Amniotic epithelial cell (primary cell): ENCODE data around the gene PIBF1.
"Not testable (repeated sequence)": the region's sequence is repeated elsewhere in the genome, so short reads cannot be mapped to it uniquely, and the experiment has no call there.

Experiments used
- DNase-seq: peaks from one replicate; pipeline ENCODE4 v3.0.0-alpha.2; 2010; ENCODE audit warnings: low read depth

PIBF1 gene, protein sequence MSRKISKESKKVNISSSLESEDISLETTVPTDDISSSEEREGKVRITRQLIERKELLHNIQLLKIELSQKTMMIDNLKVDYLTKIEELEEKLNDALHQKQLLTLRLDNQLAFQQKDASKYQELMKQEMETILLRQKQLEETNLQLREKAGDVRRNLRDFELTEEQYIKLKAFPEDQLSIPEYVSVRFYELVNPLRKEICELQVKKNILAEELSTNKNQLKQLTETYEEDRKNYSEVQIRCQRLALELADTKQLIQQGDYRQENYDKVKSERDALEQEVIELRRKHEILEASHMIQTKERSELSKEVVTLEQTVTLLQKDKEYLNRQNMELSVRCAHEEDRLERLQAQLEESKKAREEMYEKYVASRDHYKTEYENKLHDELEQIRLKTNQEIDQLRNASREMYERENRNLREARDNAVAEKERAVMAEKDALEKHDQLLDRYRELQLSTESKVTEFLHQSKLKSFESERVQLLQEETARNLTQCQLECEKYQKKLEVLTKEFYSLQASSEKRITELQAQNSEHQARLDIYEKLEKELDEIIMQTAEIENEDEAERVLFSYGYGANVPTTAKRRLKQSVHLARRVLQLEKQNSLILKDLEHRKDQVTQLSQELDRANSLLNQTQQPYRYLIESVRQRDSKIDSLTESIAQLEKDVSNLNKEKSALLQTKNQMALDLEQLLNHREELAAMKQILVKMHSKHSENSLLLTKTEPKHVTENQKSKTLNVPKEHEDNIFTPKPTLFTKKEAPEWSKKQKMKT

DNA sequence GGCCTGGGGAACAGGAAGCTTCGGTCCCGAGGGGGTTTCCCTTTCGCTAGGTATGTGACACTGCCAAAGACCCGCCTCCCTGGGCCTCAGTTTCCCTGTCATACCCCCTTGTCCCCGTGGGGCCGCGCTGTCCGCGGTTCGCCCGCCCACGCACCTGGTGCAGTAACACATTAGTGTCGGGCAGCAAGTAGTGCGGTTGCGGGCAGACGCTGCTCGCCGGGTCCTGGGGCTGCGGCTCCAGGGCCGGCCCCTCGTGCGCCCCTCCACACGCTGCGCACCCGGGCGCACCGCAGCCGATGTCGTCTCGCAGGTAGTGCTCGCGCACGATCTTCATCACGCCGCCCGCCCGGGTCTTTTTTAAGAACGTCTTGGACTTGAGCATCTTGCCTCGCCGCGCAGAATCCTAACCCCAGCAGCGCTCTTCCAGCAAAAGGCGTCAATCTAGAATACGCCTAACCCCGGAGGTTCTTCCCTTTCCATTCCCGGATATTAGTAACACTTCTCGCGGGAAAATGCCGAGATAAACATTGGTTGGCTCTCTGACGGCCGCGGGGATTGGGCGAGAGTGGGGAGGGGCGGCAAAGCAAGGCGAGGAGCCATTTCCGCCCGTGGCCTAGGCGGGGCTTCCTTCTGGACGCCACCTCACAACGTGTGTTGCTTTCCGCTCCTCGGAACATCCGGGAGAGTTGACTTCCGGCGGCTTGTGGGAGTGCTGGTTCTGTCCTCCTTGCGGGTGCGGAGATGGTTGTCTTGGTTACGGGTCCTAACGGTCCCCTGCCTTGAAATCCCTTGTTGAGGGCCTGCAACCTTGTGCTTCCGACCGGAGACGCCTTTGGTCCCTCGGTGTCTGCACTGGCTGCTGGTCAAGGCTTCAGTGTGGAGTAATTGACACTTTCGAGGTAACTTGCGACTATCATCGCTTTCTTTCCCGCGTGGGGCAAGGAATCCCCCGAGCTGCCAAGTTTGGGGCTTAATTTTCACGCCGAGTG, at the start of gene PIBF1, which contains the start of gene DIS3:
PIBF1 (plus strand) TSS at position 683 of the 989 bp plus-strand sequence. CDS start 1,337 bp downstream, outside the sequence.
DIS3 (minus strand) TSS at position 450 of the 989 bp plus-strand sequence; CDS start at position 382, 68 bp downstream.
- peak; percentile 98 for DNase-seq

DNA sequence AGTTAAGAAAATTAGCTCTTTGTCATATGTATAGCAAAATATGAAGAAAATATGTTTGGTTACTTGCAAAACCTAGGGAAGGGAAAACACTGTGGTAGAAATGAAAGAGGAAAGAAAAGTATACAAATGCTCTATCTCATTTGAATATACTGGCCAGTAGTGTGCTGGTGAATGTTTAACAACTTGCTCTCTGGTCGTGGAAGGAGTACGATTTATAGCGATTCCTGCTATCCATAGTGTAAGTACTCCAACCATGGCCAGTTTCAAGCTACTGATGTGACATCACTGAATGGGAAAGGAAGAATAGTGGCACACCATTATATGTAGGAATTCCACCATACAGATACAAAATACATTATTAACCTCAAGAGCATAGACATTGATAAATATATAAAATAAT, 44.9 kb upstream of the PIBF1 start:
- no peak for DNase-seq

DNA sequence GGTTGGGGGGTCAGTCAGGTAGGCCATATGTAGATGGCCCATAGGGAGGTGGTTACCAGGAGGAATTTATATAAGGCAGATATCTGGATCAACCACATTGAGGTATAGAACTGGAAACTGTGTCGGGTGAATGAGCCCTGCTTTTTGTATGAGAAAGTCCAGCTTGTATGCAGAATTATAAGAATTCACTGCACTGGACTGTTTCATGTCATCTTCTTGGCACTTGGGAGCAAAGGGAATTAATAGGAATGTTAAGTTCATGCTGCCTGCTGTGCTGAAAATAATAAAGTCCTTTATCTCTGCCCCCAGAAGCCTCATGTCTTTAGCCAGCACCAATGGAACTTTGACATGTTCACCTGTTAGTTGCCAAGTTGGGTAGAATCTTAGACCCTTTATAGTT, 41.9 kb upstream of the PIBF1 start:
- no peak for DNase-seq

DNA sequence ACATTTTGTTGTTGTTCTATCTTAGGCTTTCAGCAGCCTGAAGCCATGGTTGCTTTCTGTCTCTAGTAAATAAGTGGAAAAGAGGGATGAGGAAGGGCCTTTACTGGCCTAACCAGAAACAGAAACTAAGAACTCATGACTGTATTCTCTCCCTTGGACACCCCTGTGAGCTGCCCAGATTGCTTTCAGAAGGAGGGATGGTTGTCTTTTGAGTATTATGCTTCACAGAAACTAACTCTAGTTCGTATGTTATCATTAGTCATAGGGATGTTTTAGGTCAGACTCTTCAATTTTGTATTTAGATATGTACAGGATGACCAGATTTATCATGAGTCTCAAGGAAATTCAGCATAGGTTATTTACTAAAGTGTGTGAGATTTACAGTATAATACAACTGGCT, 36.7 kb upstream of the PIBF1 start:
- DNase-seq: no peak

DNA sequence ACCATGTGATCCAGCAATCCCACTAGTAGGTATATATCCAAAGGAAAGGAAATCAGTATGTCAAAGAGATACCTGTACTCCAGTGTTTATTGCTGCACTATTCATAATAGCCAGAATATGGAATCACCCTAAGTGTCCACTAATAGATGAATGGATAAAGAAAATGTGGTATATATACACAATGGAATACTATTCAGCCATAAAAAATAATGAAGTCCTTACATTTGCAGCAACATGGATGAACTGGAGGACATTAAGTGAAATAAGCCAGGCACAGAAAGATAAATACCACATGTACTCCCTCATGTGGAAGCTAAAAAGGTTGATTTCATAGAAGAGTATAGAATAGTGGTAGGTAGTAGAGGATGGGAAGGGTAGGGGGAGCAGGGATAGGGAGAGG, 30.7 kb upstream of the PIBF1 start:
- no peak for DNase-seq

DNA sequence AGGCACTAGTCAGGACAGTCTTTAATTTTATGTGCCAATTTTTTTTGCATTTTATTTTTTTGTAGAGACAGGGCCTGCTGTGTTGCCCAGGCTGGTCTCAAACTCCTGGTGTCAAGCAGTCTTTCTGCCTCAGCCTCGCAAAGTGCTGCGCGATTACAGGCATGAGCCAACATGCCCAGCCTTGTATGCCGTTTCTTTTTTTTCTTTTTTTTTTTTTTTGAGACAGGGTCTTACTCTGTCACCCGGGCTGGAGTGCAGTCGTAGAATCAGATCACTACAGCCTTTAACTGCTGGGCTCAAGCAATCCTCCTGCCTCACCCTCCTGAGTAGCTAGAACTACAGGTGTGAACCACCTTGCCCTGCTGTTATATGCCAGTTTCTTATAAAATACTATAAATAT, 27.8 kb upstream of the PIBF1 start:
- DNase-seq: no peak

DNA sequence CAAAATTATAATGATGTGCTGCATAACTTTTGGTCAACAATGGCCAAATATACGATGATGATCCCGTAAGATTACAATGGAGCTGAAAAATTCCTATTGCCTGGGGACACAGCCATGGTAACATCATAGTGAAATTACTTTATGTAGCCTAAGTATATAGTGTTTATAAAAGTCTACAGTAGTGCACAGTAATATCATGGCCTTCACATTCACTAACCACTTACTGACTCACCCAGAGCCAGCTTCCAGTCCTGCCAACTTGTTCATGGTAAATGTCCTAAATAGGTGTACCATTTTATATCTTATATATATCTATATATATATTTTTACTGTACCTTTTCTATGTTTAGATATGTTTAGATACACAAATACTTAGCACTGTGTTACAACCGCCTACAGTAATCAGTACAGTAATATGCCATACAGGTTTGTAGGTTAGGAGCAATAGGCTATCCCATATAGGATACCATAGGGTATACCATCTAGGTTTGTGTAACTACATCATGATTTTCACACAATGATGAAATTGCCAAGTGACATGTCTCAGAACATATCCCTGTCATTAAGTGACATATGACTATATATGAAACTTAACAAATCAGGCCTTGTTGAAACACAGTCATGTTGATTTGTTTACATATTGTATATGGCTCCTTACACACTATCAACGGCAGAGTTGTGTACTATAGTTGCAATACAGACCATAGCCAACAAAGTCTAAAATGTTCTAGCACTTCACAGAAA, 24.0 kb upstream of the PIBF1 start:
- no peak for DNase-seq

DNA sequence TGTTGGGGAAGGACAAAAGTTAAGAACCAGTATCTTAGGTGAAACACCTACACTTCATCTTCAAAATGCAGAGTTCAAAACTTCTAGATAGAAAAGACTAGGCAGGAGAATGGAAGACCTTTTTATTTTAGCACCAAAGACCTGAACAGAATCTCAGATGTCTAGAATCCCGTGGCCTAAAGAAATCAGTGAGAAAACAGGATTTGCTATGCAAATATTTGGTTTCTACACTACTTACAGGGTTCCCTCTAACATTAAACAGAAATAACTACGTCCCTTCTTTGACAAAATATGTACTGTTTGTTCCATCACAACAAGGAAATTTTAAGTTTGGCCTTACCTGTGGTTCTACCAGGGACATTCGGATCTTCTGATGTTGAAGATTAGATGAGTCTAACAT, 21.7 kb upstream of the PIBF1 start:
- no peak for DNase-seq

DNA sequence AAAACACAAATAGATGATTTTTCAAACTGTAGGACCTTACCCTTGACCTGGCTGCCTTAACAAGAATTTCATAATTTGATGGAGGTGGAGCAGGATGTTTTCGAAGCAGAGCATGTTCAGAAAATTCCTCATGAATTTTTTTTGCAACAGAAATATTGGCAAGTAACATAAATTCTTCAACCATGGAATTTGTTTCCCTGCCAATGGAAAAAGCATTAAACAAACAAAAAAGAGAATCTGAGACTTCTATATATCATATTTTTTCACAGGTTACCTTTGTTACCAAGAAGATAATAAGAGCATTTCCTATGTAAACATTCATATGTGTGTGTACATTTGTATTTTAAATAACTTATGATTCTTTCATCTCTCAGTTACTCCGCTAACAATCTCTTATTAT, 18.5 kb upstream of the PIBF1 start:
- DNase-seq: no peak

DNA sequence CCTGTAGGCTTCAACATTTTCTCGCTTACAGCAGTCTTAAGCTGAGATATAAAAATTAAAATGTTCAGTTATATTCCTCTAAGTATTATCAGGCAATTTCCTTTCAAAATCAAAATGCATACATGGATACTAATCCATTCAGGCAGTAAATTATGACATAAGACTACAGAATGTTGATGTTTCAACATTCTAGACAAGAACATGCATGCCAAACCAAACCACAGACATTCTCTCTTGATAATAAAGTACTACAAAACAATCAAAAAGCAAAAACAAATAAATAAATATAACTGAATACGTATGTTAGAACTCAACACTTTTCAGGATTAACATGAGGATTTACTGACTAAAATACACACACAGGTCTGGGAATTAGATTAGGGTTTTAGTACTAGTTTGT, 7.9 kb upstream of the PIBF1 start:
- peak; percentile 91 for DNase-seq

DNA sequence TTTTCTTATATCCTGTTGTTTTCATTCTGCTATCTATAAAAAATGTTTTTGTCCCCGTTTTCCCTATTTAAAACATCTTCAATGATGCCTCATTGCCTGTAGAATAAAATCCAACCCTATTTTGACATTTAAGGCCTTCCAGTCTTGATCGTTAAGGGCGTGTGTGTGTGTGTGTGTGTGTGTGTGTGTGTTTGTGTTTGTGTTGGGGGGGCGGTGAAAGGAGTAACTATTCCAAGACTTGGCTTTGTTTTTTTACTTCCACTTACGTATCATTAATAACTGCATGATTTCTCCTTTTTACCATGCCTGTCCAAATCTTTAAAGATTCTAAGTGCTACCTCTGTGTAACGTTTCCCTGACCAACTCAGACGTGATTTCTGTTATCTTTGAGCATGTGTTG, 784 bp downstream of the PIBF1 start:
- DNase-seq: peak; percentile 26

DNA sequence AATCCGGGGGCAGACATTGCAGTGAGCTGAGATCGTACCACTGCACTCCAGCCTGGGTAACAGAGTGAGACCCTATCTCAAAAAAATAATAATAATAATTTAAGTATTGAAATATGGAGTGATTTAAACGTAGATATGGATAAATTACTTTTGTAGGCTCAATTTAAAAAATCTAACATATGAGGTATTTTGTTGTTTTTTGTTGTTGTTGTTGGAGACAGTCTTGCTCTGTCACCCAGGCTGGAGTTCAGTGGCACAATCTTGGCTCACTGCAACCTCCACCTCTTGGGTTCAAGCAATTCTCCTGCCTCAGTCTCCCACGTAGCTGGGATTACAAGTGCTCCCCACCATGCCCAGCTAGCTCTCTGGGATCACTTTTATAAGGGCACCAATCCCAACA, 2.7 kb downstream of the PIBF1 start:
- DNase-seq: not testable (repeated sequence)

DNA sequence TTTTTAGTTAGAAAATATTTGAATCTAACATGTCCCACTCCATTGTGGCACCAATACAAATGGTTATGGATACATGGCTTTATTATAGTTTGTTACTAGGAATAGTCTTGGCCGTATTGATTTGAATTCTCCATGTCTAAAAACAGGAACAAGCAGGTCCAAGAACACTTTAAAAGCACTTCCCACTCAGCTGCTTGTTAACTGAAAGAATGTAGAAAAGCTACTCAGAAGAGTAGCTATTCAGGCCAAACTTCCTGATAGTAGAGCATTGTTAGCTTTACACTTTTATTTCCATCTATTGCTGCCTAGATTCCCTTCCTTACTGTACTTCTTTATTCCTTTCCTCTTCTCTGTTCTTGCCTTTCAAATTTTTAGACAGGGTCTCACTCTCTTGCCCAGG, 6.9 kb downstream of the PIBF1 start:
- no peak for DNase-seq

DNA sequence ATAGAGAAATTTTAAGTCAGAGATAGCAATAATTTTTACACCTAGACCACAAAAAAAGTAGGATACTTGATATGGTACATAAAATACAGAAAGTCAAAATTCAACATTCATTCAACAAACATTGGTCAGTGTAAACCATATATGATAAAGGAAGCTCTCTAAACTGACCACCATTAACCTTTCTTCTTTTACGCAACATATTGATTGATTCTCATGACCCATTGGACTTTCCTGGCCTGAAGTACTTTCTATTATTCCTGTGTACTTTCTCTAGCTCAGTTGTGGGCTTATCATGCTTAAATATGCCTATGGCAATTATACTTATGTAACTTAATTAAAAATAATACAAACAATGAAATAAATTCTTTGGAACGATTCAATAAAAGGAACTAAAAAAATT, 10.7 kb downstream of the PIBF1 start:
- no peak for DNase-seq

DNA sequence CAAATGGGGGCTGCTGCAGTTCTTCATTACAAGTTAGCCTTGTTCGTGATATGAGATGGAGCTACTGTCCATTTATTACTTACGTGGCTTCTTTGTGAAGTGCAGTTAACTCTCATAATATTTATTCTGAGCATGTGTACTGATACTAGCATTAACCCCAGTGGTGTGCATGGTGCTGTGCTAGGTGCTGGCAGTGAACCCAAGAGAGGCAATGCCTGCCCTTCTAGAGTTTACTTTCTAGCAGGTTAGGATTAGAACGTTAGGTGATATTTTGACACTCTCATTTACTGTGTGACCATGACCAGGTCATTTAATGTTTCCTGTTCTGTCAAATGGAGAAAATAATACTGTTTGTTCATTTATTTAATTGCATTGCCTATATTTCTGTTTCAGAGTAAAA, 16.9 kb downstream of the PIBF1 start:
- no peak for DNase-seq

DNA sequence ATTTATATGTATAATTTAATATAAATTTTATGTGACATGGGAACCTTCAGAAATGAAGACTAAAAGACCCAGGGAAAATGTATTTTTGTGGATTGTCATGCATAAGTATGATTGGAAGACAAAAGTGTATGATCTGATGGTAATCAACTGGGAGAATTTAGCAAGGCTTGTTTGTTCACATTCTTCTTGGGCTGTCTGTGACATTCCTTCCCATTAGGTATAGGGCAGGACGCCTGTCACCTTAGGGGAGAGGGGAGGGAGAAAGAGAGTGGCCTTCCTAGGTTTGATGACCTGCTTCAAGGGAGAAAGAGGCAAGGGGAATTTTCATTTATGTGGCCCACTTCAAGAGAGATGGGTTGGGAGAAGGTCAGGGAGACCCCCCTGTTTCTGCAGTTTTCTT, 22.4 kb downstream of the PIBF1 start:
- no peak for DNase-seq

DNA sequence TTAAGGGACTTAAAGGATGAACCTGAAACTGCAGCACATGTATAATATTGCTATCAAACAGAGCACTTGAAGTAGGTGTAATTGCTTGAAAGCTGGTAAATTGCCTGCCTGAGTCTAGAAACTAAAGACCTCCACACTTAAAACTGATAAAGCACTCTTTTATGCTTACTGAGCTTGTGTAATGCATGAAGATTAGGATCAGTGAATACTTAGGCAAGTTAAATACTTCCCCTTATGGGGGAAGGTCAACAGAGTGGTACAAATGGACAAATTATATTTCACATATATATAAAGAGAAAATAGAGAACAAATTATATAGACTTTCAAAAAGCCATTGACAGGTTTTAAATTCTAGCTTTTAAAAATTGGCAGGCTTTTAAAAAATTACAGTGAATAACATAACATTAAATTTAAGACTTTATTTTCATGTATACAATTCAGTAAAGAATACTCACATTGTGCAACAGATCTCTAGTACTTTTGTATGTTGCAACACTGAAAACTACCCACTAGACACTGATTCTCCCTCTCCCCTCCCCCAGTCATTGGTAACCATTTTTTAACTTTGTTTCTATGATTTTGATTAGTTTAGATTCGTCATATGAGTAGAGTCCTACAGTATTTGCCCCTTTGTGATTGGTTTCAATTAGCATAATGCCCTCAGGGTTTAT, 23.9 kb downstream of the PIBF1 start:
- DNase-seq: peak; percentile 57

DNA sequence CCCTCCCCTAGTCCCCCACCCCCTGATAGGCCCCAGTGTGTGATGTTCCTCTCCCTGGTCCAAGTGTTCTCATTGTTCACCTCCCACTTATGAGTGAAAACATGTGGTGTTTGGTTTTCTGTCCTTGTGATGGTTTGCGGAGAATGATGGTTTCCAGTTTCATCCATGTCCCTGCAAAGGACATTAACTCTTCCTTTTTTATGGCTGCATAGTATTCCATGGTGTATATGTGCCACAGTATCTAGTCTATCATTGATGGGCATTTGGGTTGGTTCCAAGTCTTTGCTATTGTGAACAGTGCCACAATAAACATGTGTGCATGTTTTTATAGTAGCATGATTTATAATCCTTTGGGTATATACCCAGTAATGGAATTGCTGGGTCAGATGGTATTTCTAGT, 24.6 kb downstream of the PIBF1 start:
- DNase-seq: not testable (repeated sequence)

DNA sequence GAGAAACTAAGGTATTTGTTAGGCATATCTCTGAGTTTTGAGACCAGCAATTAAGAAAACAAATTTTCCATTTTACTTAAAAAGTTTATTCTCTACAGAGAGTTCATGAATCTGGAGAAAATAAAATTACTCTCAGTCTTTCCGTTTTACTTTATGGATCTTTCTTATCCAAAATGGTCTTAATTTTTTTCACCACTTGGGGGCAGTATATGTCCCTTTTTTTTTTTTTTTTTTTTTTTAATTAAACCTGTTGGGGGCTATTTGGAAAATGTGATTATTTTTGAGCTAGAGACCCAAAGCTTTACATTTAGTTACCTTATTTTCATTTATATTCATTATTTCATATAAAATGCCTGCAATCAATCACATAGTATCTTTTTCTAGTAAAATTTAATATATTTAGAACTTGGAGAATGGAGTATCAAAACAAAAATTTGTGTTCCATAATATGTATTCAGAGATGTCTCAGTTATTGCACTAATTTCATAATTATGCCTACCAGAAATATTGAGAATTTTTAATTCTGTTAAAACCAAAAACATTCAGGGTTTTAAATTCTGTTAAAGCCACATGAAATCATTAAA, 27.1 kb downstream of the PIBF1 start:
- DNase-seq: no peak

DNA sequence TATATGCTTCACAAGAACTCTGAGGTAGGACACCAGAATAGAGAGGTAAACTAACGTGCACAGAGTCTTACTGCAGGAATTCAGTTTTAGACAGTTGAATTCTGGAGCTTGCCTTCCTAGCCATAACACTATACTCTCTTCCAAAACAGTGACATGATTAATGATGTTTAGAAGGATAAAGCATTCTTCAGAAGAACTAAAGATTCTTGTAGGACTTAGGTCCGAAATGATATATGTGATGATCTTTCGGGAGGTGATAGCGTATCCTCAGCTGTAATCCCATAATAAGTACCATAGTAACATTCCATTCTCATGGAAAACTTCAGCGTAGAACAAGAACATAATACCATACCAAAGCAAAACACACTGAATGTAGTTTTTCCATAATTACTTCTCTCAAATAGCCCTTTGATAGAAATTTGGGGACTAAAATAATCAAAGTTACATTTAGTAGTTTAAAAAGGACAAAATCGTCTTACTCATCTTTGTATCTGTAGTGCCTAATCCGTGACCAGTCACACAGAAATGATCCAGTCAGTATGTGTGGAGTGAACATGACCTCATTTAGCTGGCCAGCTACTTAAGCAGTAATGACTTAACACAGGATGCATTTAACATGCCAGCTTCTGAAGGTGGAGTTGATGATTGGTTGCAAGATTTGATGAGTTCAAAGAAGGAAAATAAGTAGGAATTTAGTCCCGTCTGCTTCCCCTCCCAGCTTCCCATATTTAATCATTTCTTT, 38.4 kb downstream of the PIBF1 start:
- DNase-seq: peak; percentile 93
